ENCODE results near the gene RABGAP1L. TPM values are rescaled to one million over a fixed set of nuclear protein-coding genes. Genes with fewer than 3 reads are reported as not detected.

Gene RABGAP1L
- total RNA-seq, 1 donor from 2014 or later = 30.3 TPM

DNA sequence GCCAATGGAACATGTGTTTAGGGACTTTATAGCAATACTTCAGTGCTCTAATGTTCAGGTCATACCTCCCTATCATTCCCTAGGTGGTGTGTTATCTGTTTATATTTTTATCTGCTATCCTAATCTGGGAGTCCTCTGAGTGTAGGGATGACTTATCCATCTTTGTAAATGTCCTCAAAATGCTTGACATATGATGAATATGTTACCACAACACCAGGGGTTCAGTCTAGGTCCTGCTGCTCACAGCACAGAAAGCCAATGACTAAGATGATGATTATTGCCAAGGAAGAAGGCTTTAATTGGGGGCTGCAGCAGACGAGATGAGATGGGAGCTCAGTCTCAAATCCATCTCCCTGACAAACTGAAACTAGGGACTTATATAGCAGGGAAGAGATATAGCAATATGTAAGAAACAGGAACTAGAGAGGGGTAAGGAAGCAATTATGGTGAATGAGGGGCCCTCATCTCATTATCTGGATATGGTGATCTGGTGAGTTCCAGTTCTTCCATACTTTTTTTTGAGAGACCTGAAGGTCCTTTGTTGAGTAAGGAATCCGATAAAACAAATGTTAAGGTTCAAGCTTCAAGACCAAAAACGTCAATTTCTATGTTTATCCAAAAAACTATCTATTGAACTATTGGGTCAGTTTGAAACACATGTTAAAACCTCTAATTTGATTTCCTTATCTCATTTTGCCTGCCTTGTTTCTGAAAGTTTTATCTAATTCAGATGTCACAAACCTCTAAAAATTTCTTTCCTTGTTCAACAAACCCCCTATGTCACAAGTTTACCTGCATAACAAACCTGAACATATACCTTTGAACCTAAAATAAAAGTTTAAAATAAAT is 583.7 kb downstream of the RABGAP1L start:
- H3K9ac ChIP-seq (ENCODE audit: low read depth in 1 of 3, low read length in 3 of 3) = no peak overlapping the region
- no peak overlapping the region for H3K27ac ChIP-seq (ENCODE audit: low read depth, low read length)
- H3K4me3 ChIP-seq (ENCODE audit: low read length in 3 of 3) = no peak overlapping the region
- H3K27me3 ChIP-seq (ENCODE audit: control insufficient read depth in 3 of 3, insufficient read depth in 3 of 3, low read length in 3 of 3) = no peaks in the 10 kb centered on the region
- no peaks in the 10 kb centered on the region for H3K4me1 ChIP-seq (ENCODE audit: control insufficient read depth in 3 of 3, insufficient read depth in 3 of 3, low read length in 3 of 3)
- H3K9me3 ChIP-seq (ENCODE audit: control insufficient read depth in 3 of 3, low read length in 3 of 3) = no peaks in the 10 kb centered on the region
- H3K36me3 ChIP-seq (ENCODE audit: control insufficient read depth in 3 of 3, insufficient read depth in 3 of 3, low read length in 3 of 3) = no peaks in the 10 kb centered on the region

DNA sequence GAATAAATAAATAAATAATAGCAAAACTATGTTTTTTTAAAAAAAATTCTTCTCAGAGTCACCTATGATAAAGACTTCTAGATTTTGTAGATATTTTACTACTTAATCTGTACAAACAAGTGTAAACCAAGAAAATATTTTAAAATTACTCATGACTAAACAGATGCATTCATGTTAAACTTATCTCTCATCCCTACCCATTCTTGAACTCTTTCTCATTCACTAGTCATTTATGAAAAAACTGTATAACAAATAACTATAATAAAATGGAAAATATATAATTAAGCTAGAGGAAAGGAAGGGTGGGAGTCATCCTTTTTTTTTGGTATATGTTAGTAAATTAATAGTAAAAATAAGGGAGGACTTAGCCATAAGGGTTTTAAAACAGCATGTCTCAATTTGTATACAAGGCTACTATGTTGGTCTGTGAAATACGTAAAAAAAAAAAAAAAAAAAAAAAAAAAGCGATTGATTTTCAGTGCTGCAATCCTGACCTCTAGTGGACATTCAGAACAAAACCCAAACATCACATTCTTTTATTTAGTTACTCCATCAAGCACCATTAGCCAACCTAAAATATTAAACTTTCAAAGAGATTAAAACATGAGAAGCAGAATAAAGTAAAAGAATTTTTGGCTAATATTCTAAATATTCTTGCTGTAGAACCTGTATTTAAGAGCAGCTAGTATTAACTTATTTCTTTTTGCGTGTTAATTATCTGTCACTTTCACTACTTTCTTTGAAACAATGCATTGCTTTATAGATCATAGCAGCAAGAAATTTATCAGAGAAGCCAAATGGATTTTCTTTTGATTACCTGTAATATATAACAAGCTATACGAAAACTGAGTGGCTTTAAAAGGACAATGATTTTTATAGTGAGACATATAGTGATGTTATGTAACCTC is 584.6 kb downstream of the RABGAP1L start:
- Histone ChIP-seq H3K4me1 (ENCODE audit: control insufficient read depth in 3 of 3, insufficient read depth in 3 of 3, low read length in 3 of 3) (no peaks in the 10 kb centered on the region), H3K4me3 (ENCODE audit: low read length in 3 of 3) (no peak overlapping the region), H3K27ac (ENCODE audit: low read depth, low read length) (no peak overlapping the region), H3K9me3 (ENCODE audit: control insufficient read depth in 3 of 3, low read length in 3 of 3) (no peaks in the 10 kb centered on the region), H3K9ac (ENCODE audit: low read depth in 1 of 3, low read length in 3 of 3) (no peak overlapping the region), H3K27me3 (ENCODE audit: control insufficient read depth in 3 of 3, insufficient read depth in 3 of 3, low read length in 3 of 3) (no peaks in the 10 kb centered on the region), H3K36me3 (ENCODE audit: control insufficient read depth in 3 of 3, insufficient read depth in 3 of 3, low read length in 3 of 3) (no peaks in the 10 kb centered on the region)

DNA sequence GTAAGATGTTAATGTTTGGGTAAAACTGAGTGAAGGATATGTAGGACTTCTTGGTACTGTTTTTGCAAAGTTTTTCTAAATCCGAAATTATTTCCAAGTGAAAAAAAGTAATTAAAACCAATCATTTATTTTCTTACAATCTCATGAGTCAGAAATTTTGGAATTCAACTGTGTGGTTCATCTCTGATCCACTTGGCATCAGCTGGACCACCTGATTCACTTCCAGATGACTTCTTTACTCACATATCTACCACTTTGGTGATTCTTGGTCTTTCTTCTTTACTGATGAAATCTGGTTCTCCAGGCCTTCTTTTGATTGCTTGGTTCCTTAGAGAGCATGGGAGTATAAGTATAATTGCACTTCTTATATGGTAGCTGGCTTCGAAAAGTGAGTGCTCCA is 585.6 kb downstream of the RABGAP1L start:
- Histone ChIP-seq H3K4me3 (ENCODE audit: low read length in 3 of 3) (no peak overlapping the region), H3K27me3 (ENCODE audit: control insufficient read depth in 3 of 3, insufficient read depth in 3 of 3, low read length in 3 of 3) (no peaks in the 10 kb centered on the region), H3K9ac (ENCODE audit: low read depth in 1 of 3, low read length in 3 of 3) (no peak overlapping the region), H3K9me3 (ENCODE audit: control insufficient read depth in 3 of 3, low read length in 3 of 3) (no peaks in the 10 kb centered on the region), H3K27ac (ENCODE audit: low read depth, low read length) (no peak overlapping the region), H3K36me3 (ENCODE audit: control insufficient read depth in 3 of 3, insufficient read depth in 3 of 3, low read length in 3 of 3) (no peaks in the 10 kb centered on the region), H3K4me1 (ENCODE audit: control insufficient read depth in 3 of 3, insufficient read depth in 3 of 3, low read length in 3 of 3) (no peaks in the 10 kb centered on the region)

DNA sequence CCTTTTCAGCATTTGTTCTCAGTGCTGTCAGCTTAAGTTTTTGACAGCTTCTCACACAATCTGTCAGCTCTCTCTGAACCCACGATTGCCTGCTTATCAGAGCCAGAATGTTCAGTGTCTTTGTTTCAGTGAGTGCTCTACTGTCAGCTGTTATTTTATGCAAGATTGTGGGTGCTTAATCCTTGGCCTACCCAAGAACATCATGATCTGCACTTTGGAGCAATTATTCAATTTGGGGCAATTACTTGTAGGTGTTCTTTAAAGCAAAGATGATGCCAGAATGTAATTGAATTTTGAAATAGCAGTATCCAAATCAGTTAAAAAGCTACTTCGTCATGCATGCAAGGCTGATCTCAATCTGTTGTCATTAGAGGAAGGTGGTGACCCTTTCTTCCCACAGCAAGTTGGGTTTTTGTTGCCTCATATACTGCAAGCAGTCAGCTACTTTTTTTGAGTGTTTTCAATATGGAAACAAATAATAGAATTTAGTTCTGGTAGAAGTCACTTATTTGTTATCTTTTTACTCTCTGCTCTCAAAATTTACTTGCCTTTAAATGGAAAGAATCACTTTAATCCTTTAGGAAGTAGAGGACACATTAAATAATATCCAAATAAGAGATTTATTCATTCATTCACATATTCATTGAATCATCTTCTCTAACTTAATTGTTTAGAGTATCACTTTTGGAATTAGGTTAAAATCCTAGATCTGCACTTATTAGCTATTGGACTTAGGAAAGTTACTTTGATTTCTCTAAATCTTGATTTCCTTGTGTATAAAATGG is 586.9 kb downstream of the RABGAP1L start:
- Histone ChIP-seq H3K4me3 (ENCODE audit: low read length in 3 of 3) (no peak overlapping the region), H3K27ac (ENCODE audit: low read depth, low read length) (no peak overlapping the region), H3K9me3 (ENCODE audit: control insufficient read depth in 3 of 3, low read length in 3 of 3) (no peaks in the 10 kb centered on the region), H3K27me3 (ENCODE audit: control insufficient read depth in 3 of 3, insufficient read depth in 3 of 3, low read length in 3 of 3) (no peaks in the 10 kb centered on the region), H3K36me3 (ENCODE audit: control insufficient read depth in 3 of 3, insufficient read depth in 3 of 3, low read length in 3 of 3) (no peaks in the 10 kb centered on the region), H3K9ac (ENCODE audit: low read depth in 1 of 3, low read length in 3 of 3) (no peak overlapping the region), H3K4me1 (ENCODE audit: control insufficient read depth in 3 of 3, insufficient read depth in 3 of 3, low read length in 3 of 3) (no peaks in the 10 kb centered on the region)

DNA sequence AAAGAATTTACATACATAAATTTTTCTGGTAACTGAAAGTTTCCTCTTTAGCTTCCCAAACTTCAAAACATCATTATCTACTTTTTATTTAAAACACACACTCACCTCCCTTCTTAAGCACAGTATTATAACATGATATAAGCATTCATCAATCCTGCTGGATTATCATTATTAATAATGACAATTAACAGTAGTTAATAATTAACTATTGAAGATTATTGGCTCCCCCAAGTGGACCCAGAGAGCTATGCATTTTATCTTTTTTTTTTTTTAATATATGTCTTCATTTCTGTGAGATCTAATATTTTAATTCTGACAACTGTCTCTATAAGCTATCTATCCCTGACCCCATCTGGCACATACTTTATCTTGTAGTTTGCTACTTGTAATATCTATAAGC is 588.3 kb downstream of the RABGAP1L start:
- H3K27me3 ChIP-seq (ENCODE audit: control insufficient read depth in 3 of 3, insufficient read depth in 3 of 3, low read length in 3 of 3) = no peaks in the 10 kb centered on the region
- H3K27ac ChIP-seq (ENCODE audit: low read depth, low read length) = no peak overlapping the region

DNA sequence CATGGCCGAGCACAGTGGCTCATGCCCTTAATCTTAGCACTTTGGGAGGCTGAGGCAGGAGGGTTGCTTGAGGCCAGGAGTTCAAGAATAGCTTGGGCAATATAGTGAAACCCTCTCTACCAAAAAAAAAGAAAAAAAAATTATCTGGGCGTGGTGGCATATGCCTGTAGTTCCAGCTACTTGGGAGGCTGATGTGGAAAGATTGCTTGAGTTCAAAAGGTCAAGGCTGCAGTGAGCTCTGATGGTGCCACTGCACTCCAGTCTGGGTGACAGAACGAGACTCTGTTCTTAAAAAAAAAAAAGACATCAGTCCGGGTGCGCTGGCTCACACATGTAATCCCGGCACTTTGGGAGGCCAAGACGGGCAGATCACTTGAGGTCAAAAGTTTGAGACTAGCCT is 589.3 kb downstream of the RABGAP1L start:
- Histone ChIP-seq H3K27ac (ENCODE audit: low read depth, low read length) (no peak overlapping the region), H3K4me1 (ENCODE audit: control insufficient read depth in 3 of 3, insufficient read depth in 3 of 3, low read length in 3 of 3) (no peaks in the 10 kb centered on the region), H3K9ac (ENCODE audit: low read depth in 1 of 3, low read length in 3 of 3) (no peak overlapping the region), H3K9me3 (ENCODE audit: control insufficient read depth in 3 of 3, low read length in 3 of 3) (no peaks in the 10 kb centered on the region), H3K27me3 (ENCODE audit: control insufficient read depth in 3 of 3, insufficient read depth in 3 of 3, low read length in 3 of 3) (no peaks in the 10 kb centered on the region), H3K36me3 (ENCODE audit: control insufficient read depth in 3 of 3, insufficient read depth in 3 of 3, low read length in 3 of 3) (no peaks in the 10 kb centered on the region), H3K4me3 (ENCODE audit: low read length in 3 of 3) (no peak overlapping the region)

More for the DNA sequence above, 588.3 kb downstream of the RABGAP1L start:
- no peaks in the 10 kb centered on the region for H3K4me1 ChIP-seq (ENCODE audit: control insufficient read depth in 3 of 3, insufficient read depth in 3 of 3, low read length in 3 of 3)
- H3K36me3 ChIP-seq (ENCODE audit: control insufficient read depth in 3 of 3, insufficient read depth in 3 of 3, low read length in 3 of 3) = no peaks in the 10 kb centered on the region
- no peaks in the 10 kb centered on the region for H3K9me3 ChIP-seq (ENCODE audit: control insufficient read depth in 3 of 3, low read length in 3 of 3)
- no peak overlapping the region for H3K9ac ChIP-seq (ENCODE audit: low read depth in 1 of 3, low read length in 3 of 3)
- H3K4me3 ChIP-seq (ENCODE audit: low read length in 3 of 3) = no peak overlapping the region

DNA sequence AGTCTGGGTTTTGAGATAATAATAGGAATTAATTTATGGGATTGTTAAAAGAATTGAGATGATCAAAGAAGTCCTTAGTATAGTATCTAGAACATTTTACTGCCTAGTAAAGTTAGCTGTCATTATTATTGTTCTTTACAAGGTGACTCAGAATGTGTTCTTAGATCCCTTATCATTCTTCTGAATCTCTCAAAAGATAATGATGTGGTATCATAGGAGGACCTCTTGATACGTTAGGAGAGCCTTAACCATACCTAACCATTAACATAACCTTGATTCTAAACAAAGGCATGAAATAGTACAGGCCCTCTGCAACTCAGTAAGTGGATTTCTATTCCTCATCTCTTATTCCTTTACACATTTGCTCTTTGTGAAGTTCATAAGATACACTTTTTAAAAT is 593.8 kb downstream of the RABGAP1L start:
- H3K36me3 ChIP-seq (ENCODE audit: control insufficient read depth in 3 of 3, insufficient read depth in 3 of 3, low read length in 3 of 3) = no peaks in the 10 kb centered on the region
- H3K4me1 ChIP-seq (ENCODE audit: control insufficient read depth in 3 of 3, insufficient read depth in 3 of 3, low read length in 3 of 3) = no peaks in the 10 kb centered on the region
- H3K4me3 ChIP-seq (ENCODE audit: low read length in 3 of 3) = no peak overlapping the region
- H3K27ac ChIP-seq (ENCODE audit: low read depth, low read length) = no peak overlapping the region
- no peaks in the 10 kb centered on the region for H3K27me3 ChIP-seq (ENCODE audit: control insufficient read depth in 3 of 3, insufficient read depth in 3 of 3, low read length in 3 of 3)
- H3K9me3 ChIP-seq (ENCODE audit: control insufficient read depth in 3 of 3, low read length in 3 of 3) = no peaks in the 10 kb centered on the region
- no peak overlapping the region for H3K9ac ChIP-seq (ENCODE audit: low read depth in 1 of 3, low read length in 3 of 3)

DNA sequence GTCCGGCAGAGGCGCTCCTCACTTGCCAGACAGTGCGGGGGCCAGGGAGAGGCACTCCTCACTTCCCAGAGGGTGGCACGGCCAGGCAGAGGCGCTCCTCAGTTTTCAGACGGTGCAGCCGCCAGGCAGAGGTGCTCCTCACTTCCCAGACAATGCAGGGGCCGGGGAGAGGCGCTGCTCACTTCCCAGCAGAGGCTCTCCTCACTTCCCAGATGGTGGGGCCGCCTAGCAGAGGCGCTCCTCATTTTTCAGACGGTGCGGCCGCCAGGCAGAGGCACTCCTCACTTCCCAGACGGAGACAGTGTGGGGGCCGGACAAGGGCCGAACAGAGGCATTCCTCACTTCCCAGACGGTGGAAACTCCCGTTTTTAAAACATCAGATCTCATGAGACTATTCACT is 602.0 kb downstream of the RABGAP1L start:
- Histone ChIP-seq H3K4me1 (ENCODE audit: control insufficient read depth in 3 of 3, insufficient read depth in 3 of 3, low read length in 3 of 3) (no peaks in the 10 kb centered on the region), H3K27me3 (ENCODE audit: control insufficient read depth in 3 of 3, insufficient read depth in 3 of 3, low read length in 3 of 3) (no peaks in the 10 kb centered on the region), H3K27ac (ENCODE audit: low read depth, low read length) (no peak overlapping the region), H3K9ac (ENCODE audit: low read depth in 1 of 3, low read length in 3 of 3) (no peak overlapping the region), H3K4me3 (ENCODE audit: low read length in 3 of 3) (no peak overlapping the region), H3K9me3 (ENCODE audit: control insufficient read depth in 3 of 3, low read length in 3 of 3) (no peaks in the 10 kb centered on the region), H3K36me3 (ENCODE audit: control insufficient read depth in 3 of 3, insufficient read depth in 3 of 3, low read length in 3 of 3) (no peaks in the 10 kb centered on the region)

DNA sequence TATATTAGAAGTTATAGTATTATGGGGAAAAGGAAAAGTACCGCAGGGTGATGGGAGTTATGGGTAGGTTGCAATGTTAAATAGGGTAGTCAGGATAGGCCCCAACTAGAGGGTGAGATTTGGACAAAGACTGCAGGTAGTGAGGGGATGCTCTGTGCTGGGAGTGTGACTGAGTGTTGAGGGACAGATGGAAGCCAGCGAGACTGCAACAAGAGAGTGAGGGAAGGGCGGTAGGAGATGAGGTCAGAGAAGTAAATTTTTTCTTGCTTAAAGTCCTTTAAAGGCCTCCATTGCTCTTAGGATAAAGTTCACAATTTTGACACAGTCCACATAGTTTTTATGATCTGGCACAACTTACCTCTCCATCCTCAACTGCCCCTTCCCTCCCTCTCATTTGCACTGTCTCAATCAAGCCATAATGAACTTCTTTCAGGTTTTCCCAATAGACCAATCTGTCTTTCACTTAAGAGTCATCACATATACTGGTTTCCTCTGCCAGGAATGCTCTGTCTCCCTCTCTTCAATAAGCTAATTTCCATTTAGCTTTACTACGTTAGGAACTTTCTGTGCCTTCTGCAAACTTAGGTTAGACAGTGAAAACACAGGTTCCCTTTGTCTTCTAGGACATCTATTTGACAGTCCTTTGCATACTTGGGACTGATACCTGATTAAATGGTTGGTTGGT is 602.7 kb downstream of the RABGAP1L start:
- Histone ChIP-seq H3K4me3 (ENCODE audit: low read length in 3 of 3) (no peak overlapping the region), H3K9me3 (ENCODE audit: control insufficient read depth in 3 of 3, low read length in 3 of 3) (no peaks in the 10 kb centered on the region), H3K4me1 (ENCODE audit: control insufficient read depth in 3 of 3, insufficient read depth in 3 of 3, low read length in 3 of 3) (no peaks in the 10 kb centered on the region), H3K27me3 (ENCODE audit: control insufficient read depth in 3 of 3, insufficient read depth in 3 of 3, low read length in 3 of 3) (no peaks in the 10 kb centered on the region), H3K9ac (ENCODE audit: low read depth in 1 of 3, low read length in 3 of 3) (no peak overlapping the region), H3K27ac (ENCODE audit: low read depth, low read length) (no peak overlapping the region), H3K36me3 (ENCODE audit: control insufficient read depth in 3 of 3, insufficient read depth in 3 of 3, low read length in 3 of 3) (no peaks in the 10 kb centered on the region)

Measured in skeletal muscle tissue (tissue), 4 donors.